CD4-positive, alpha-beta T cell treated with Interleukin-4 for 4 hours (primary cell): ENCODE measurements around the gene IGLL1.
"Not testable (repeated sequence)": the region's sequence is repeated elsewhere in the genome, so short reads cannot be mapped to it uniquely, and the experiment has no call there.

ENCODE experiments used
- DNase-seq: peaks from one replicate; pipeline ENCODE4 v3.0.0-alpha.2; 2020

Gene IGLL1

GRCh38 chr22:23579870-23580575, at the start of gene IGLL1:
Gene IGLL1 (minus strand): TSS chr22:23580290. CDS start chr22:23580190, 100 bp downstream.
- no peak for DNase-seq

- not testable (repeated sequence) for DNase-seq
These were observed 48.1 kb upstream of the IGLL1 start for GRCh38 chr22:23628056-23628743.

GRCh38 chr22:23627401-23628055, 47.4 kb upstream of the IGLL1 start:
- DNase-seq = peak; percentile 48

DNA sequence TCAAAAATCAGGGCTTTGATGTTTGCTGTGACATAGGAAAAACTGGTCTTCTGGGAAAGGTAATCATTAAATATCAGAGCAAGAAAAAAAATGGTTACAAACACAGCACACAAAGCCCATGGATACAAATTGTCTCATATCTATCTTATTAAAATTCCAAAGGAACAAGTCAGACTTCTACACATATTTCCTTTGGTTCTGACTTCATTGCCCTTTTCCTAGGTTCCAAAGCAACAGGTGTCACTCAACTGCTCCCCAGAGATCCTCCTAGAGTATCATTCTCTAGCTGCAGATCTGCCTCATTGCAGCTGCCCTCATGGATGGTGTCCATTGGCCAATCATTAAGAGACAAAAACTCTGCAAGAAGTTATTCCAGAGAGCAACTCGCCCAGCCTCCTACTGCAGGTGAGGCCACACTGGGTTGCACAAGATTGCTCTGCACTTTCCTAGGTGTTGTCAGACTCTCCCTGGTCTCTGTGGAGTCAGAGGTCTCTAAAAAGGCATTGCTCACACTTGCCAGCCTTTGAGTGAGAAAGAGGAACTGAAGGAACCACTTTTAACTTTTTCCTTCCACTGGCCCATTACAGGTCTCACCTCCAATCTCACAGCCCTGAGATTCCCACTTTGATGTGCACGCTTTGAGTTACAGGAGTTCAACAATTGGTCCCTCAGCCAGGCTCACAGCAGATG, 46.3 kb upstream of the IGLL1 start:
- no peak for DNase-seq

- no peak for DNase-seq
These were observed 42.5 kb upstream of the IGLL1 start for GRCh38 chr22:23622634-23623033.

- DNase-seq = not testable (repeated sequence)
These were observed 41.8 kb upstream of the IGLL1 start for GRCh38 chr22:23621916-23622315.

GRCh38 chr22:23621082-23621780, 41.1 kb upstream of the IGLL1 start:
- DNase-seq = no peak

DNA sequence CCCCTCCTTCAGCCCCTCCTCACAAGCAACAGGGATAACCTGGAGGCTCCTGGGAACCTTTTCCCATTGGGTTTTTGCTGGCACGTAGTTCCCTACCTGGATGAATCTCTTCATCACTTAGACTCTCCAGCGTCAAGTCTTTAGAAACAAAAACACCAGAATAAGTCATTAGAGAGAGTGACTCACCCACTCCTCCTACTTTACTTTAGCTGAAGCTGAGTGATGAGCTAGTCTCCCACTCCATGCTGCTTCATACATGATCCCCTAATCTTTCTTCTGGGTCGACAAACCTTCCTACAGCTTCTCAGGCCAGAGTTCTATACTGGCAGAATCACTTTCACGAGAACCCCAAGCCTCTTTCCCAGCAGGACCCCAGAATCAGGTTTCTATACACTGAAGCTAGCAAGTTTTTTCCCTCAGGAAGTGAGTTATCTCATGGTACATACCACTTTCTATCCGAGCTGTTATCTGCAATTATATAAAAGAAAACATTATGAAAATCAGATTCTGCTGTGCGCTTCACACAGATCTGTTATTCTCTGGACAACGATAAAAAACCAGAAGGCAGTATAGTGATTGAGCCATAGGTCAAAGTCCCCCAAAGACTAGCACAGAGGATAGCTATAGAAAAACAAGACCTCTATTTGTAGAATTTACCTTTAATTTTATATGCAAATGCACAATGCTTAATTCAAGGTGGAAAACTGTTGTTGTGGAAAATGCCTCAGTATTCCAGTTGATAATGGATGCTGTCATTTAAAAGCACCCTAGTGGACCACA, 33.3 kb upstream of the IGLL1 start:
- no peak for DNase-seq

DNA sequence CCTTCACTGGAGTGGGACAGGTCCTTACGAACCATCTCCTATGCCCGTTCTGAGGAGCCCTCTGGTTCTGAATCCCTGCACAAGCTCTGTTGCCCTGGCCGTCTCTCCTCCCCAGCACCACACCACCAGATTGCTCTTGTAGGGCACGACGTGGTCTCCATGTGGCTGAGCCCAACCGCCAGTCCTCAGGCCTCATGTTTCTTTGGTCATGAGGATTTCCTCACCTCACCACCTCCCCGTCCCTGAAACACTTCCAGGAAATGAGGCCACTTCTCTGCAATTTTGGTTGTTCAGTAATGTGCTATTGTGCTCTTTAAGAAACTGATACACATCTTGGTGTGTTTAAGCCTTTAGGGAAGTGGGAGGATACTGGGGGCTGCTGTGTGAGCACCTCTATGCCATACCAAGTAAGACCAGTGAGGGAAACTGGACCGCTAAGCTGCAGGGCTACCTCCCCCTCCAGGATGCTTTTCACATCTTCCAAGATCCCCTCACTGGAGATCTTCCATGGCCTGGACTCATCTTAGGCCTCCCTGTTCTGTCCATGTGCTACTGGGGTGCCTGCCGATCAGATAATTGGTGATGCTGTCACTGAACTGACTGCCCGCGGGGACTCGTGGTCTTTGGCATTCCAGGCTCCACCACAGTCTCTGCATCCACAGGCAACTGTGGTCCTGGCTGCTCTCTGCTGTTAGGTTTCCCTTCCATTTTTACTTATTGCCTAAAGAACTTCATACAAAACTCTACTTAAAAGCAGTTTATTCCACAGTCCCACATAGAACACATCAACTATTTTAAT, 30.1 kb upstream of the IGLL1 start:
- no peak for DNase-seq

DNA sequence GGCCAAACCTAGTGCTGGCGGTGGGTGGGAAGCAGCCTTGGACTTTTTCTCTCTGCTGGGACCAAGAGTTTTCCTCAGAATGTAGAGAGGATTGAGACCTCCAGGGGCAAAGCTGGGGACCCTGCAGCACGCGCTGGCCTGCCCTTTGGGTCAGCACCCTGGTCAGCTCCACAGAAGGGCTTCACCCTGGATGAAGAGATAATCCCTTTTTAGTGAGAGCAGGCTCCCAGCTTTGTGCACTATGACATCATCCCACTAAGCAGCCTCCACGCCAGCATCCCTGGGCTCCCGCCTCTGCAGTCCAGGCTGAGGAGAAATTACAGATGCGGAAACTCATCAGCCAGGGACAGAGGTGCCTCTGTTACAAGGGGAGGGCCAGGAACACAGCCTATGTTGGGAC, 28.5 kb upstream of the IGLL1 start:
- DNase-seq = no peak

DNA sequence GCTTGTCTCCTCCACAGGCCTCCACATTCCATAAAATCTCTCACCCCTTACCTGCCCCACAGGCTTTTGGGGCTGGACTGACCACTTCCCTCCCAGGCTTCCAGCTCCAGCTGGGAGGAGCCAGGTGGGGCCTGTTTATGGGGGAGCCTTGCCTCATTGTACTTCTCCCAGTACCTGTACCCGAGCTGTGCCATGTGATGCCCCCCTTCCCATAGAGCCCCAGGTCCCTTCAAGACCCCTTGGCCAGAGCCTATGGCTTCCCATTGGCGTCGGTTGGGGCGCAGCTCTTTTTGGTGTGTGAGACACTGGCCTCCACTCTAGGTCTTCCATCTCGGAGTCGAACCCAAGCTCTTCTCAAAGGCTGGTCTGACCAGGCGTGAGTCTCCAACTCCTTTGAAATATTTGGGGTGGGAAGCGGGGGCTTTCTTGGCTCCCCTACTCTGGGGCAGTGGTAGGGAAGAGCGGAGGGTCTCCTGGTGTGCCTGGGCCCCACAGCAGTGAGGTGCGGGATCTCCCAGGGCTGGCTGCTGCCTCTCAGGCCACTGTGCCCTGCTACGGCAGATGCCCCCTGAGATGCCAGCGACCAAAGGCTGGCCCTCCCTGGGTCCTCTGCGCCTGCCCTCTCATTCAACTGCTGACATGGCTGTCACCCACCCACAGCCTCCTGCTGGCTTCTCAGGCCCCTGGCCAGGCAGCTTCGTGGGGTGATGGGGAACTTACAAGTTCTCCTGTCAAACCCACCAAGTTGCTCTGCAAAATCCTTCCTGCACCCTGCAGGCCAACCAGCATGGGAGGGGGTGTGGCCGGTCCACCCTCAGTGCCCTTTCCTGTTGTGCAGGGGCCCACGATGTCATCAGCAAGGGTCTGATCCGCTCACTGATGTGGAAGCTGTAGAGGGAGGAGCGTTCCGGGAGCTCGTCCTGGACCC, 26.4 kb upstream of the IGLL1 start:
- DNase-seq = no peak

DNA sequence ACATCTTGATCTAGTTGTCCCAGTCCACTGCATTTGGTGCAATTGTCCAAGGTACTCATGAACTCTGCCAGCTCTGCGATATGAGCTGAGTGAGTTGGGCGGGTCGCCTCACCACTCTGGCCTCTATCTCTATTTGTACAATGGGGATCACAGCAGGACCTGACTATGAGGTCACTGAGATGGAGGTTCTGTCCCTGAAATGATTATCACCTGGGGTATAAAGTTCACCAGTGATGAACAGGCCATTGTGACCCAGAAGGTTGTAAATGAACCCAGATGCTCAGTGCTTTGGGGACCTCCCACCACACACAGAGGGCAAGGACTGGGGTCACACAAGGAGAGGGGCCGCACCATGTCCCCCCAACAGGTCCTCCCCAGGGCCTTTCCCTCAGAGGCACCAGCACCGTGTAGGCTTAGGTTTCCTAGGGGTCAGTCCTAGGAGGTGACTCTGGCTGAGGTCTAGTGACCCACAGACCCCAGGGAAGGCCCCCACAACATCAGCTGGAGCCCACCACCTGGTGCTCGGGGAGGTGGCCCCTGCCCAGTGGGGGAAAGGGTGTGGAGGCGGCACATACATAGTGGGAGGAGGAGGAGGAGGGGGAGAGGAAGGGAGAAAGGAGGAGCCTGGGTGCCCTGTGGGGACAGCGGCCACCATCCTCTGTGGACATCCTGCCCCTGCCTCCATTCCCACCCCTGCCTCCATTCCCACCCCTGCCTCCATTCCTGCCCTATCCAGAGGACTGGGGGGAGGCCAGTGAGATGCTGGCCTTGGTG, 25.0 kb upstream of the IGLL1 start:
- DNase-seq = no peak

DNA sequence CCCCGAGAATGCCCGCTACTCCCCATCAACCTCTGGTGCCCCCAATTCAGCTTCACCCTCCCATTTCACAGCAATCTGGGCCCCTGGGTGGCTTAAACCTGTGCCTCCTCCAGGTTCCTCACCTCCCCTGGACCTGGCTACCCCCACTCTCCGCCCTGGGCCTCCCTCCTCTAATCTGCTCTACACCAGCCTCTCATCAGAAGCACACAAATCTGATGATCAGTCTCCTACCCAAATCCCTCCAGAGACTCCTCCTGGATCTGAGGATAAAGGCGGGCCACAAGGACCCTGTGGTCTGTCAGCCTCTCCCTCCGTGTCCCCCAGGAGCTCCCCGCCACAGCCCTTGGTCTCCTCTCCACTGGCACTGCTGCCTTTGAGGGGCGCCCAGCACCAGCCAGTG, 23.2 kb upstream of the IGLL1 start:
- no peak for DNase-seq

- DNase-seq = no peak
These were observed 18.9 kb upstream of the IGLL1 start for GRCh38 chr22:23598805-23599518.

DNA sequence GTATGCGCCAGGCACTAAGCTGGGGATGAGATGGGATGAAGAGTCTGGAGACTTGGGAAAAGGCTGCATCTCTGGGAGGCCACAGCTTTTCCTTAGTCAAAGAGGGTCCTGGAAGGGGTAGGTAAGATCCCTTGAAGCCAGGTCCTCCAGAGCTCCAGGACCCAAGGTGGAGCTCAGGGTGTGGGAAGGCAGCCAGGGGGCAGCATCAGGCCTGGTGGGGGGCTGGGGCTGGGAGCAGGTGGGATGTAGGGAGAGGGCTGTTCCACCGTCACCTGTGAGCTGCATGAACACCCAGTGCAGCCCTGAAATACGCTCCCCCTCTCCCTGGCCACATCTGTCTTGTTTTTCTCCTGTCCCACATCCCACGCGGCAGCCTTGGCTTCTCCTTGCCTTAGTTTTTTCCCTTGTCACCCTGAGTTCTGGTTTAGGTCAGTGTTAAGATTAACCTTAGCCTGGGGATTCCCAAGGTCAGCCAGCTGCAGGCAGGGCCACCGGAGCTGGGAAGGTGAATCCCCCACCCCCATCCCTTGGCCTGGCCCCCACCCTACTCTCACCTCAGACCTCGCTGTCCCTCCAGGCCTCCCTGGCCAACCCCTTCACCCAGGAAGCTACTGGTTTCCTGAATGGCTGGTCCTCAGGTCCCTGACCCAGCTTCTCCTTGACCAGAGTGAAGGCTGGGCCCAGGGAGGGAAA, 17.6 kb upstream of the IGLL1 start:
- DNase-seq = not testable (repeated sequence)

- DNase-seq = not testable (repeated sequence)
These were observed 15.8 kb upstream of the IGLL1 start for GRCh38 chr22:23595904-23596303.

DNA sequence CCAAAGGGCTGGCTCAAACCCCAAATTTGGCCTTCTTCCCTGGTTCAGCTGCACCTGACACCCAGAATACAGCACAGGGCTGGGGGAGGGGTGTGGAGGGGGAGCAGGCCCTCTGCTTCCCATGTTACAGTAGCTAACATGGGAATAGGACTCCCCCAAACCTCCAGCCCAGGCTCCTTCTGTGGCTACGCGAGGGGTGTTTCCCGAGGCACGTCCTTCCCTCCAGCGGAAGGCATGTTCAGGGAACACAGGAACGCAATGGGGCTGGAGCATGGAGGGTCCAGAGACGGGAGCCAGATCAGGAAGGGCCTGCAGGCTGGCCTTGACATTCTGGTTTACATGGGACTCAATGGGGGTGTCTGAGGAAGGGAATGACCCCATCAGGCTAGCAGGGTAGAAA, 11.8 kb upstream of the IGLL1 start:
- DNase-seq = no peak
